PFSK-1 (cell line): ENCODE results near the gene TUBE1.

Experiments used
- FOXP2 ChIP-seq: optimal IDR thresholded peaks from 2 replicates; pipeline ENCODE3; 2011; ENCODE audit warnings: borderline replicate concordance, control low read depth, inconsistent platforms; ENCODE audit not compliant: insufficient read depth; ENCODE audit errors: extremely low read length, extremely low read depth
- POLR2AphosphoS5 ChIP-seq: IDR thresholded peaks from 2 replicates; pipeline ENCODE4 v1.6.1; 2012; ENCODE audit warnings: low read depth, mild to moderate bottlenecking, control low read depth, low read length, moderate library complexity
- REST ChIP-seq, 2 experiments: IDR thresholded peaks; 2 replicates each; pipeline versions ENCODE4 v1.6.1 to v1.8.0; 2011 to 2012; ENCODE audit warnings: low read depth in 2 of 2, low read length in 2 of 2, control low read depth in 1 of 2, inconsistent platforms in 1 of 2, mild to moderate bottlenecking in 1 of 2, moderate library complexity in 1 of 2; ENCODE audit not compliant: insufficient read depth in 1 of 2
- SIN3A ChIP-seq: IDR thresholded peaks from 2 replicates; pipeline ENCODE4 v1.6.1; 2012; ENCODE audit warnings: mild to moderate bottlenecking, low read length, moderate library complexity, borderline replicate concordance; ENCODE audit not compliant: insufficient read depth
- TAF1 ChIP-seq: IDR thresholded peaks from 2 replicates; pipeline ENCODE4 v1.6.1; 2012; ENCODE audit warnings: low read length, control low read depth, borderline replicate concordance; ENCODE audit not compliant: insufficient read depth

TUBE1 gene

GRCh38 chr6:112043032-112044007, 44.0 kb downstream of the TUBE1 start:
- TF ChIP-seq POLR2AphosphoS5 = no peak
- TF ChIP-seq FOXP2 = peak; percentile 68
- TF ChIP-seq TAF1 = peak; percentile 41; the same call in 1 of the 2 replicates
- 0 out of 2 replicates have a peak, but pooled peaks have one; percentile 53 for TF ChIP-seq SIN3A
- TF ChIP-seq REST (IDR thresholded peaks at IDR 0.05; ENCODE audit: insufficient read depth in 1 of 2, low read depth in 2 of 2, low read length in 2 of 2) = no peak

GRCh38 chr6:112041535-112041934, 45.7 kb downstream of the TUBE1 start:
- TF ChIP-seq TAF1 = no peak
- no peak for TF ChIP-seq FOXP2
- no peak for TF ChIP-seq REST (IDR thresholded peaks at IDR 0.05; ENCODE audit: insufficient read depth in 1 of 2, low read depth in 2 of 2, low read length in 2 of 2)
- TF ChIP-seq SIN3A = no peak
- no peak for TF ChIP-seq POLR2AphosphoS5

- TF ChIP-seq TAF1 (no peak), SIN3A (no peak), FOXP2 (no peak), REST (IDR thresholded peaks at IDR 0.05; ENCODE audit: insufficient read depth in 1 of 2, low read depth in 2 of 2, low read length in 2 of 2) (no peak), POLR2AphosphoS5 (no peak)
Observed at GRCh38 chr6:112040956-112041355, 46.3 kb downstream of the TUBE1 start.

GRCh38 chr6:112039431-112039770, 47.9 kb downstream of the TUBE1 start:
- TF ChIP-seq POLR2AphosphoS5 (no peak), FOXP2 (no peak), TAF1 (no peak), SIN3A (no peak), REST (IDR thresholded peaks at IDR 0.05; ENCODE audit: insufficient read depth in 1 of 2, low read depth in 2 of 2, low read length in 2 of 2) (no peak)
